HEK293T (cell line): ENCODE measurements around the gene OGG1.

Source experiments
- FOXA1 ChIP-seq: fragments of 450-650 bp; IDR thresholded peaks from 2 replicates; pipeline ENCODE4 v1.6.1; 2016; ENCODE audit warnings: mild to moderate bottlenecking
- HDGF ChIP-seq: fragments of 450-650 bp; IDR thresholded peaks from 2 replicates; pipeline ENCODE4 v1.6.1; 2017; ENCODE audit warnings: antibody characterized with exemption, borderline replicate concordance
- SP1 ChIP-seq: fragments of 450-650 bp; IDR thresholded peaks from 2 replicates; pipeline ENCODE4 v1.6.1; 2017
- SUZ12 ChIP-seq: fragments of 450-650 bp; IDR thresholded peaks from 2 replicates; pipeline ENCODE4 v1.6.1; 2016; ENCODE audit warnings: mild to moderate bottlenecking

GRCh38 chr3:9700536-9700935, 49.2 kb upstream of the OGG1 start:
- no peak for TF ChIP-seq HDGF
- TF ChIP-seq SP1 = no peak
- TF ChIP-seq SUZ12 = no peak
- no peak for TF ChIP-seq FOXA1
